Gastroesophageal sphincter (tissue), 3 donors: ENCODE data around the gene GUCD1.

Experiments used
- CTCF ChIP-seq, 4 experiments: fragments of 200-600 bp in 2 of 4; fragments of 450-650 bp in 2 of 4; sonication (generic) in 1 of 4; IDR thresholded peaks; one replicate each; pipeline ENCODE4 v1.5.1; 2017 to 2019; ENCODE audit warnings: antibody characterized with exemption in 4 of 4, mild to moderate bottlenecking in 2 of 4, moderate library complexity in 2 of 4
- POLR2A ChIP-seq, 2 donors: fragments of 450-650 bp; IDR thresholded peaks; one replicate each; pipeline ENCODE4 v1.6.1; 2017; ENCODE audit warnings: antibody characterized with exemption in 2 of 2, mild to moderate bottlenecking in 2 of 2, moderate library complexity in 1 of 2

GRCh38 chr22:24599514-24599913, 44.6 kb upstream of the GUCD1 start:
- no peak for TF ChIP-seq CTCF (IDR thresholded peaks at IDR 0.05)
- no peak for TF ChIP-seq POLR2A (IDR thresholded peaks at IDR 0.05)
